HG03135 (cell line): ENCODE measurements around the gene ERC2.

Source experiments
- ATAC-seq: cut with Tn5 transposase; IDR thresholded peaks from one replicate; pipeline ENCODE4 v1.9.1; 2021; ENCODE audit warnings: mild to moderate bottlenecking, moderate library complexity; ENCODE audit not compliant: unreplicated experiment

Gene ERC2

GRCh38 chr3:55897573-55898224 is 570.6 kb downstream of the ERC2 start:
- ATAC-seq: no peak

DNA sequence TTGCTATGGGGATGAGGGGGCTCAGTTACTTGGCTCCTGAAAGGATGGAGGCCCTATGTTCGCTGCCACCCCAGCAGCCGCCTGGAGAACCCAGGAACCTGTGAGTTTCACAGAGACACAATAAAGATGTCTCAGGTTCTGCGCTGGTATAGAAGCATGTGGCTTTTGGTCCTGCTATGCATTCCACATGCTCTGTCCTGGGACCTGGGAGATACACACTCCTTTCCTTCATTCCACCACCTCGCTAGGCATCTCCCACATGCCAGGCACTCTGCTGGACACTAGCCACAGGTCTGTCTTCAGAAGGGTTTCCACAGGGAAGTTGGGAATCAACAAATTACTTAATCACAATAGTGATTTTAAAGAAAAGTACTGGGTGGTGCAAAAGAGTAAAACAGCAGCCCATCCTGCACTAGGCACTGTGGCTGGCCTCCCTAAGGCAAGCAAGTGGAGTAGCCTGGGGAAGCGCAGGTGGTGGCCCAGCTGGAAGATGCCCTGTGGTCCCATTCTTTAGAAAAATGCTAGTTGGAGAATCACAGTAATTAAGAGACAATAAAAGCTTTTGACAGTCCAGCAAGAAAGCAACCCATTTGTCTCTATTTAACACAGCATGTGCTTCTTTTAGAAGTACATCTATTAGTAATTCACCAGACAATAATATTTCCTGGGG is 572.2 kb downstream of the ERC2 start:
- no peak for ATAC-seq

DNA sequence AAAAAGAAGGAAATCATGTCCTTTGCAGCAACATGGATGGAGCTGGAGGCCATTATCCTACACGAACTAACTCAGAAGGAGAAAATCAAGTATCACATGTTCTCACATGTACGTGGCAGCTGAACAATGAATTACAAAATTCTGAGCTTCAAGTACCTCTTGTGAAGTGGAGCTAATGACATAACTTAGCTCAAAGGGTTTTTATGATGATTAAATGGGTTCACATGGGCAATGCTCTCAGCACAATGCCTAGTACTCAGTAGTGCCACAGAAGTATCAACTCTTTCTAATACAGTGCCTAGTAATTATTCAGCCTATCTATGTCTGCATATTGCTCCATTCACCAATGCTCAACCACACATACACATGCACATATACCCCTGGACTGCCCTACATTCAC is 573.7 kb downstream of the ERC2 start:
- no peak for ATAC-seq

DNA sequence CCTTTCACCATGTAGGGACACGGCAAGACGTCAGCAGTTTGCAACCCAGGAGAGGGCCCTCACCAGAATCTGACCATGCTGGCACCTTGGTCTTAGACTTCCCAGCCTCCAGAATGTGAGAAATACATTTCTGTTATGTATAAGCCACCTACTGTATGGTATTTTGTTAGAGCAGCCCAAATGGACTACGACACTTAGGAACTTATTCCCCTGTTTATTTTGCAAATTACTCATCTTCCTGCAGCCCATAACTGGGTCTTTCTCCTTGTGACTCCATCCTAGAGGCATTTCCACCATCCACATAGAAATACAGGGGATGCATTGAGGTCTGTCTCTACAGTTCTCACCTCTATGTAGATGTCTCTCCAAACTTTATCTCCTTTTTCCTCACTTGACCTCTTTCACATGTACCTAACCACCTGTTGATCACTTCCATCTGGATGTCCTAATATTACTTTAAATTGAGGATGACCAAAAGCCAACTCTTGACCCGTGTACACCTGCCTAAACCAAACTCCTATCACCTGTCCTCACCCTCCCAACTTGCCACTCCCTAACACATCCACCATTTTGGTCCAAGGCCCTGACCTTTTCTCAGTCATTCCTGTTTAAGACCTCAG is 575.1 kb downstream of the ERC2 start:
- no peak for ATAC-seq

- no peak for ATAC-seq
These were observed 577.2 kb downstream of the ERC2 start for GRCh38 chr3:55891106-55891505.

GRCh38 chr3:55888282-55888885 is 579.9 kb downstream of the ERC2 start:
- ATAC-seq: no peak

GRCh38 chr3:55885721-55886120 is 582.5 kb downstream of the ERC2 start:
- ATAC-seq: no peak

GRCh38 chr3:55884491-55885285 is 583.6 kb downstream of the ERC2 start:
- ATAC-seq: no peak

- no peak for ATAC-seq
These were observed 584.2 kb downstream of the ERC2 start for GRCh38 chr3:55884066-55884465.

DNA sequence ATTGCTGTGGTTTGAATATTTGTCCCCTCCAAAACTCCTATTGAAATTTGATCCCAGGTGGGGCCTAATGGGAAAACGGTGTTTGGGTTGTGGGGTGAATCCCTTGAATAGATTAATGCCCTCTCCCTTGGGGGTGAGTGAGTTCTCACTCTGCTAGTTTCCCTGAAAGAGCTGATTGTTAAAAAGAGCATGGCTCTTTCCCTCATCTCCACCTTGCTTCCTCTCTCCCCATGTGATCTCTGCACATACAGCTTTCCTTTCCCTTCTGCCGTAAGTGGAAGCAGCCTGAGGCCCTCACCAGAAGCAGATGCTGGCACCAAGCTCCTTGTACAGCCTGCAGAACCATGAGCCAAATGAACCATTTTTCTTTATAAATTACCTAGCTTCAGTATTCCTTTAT is 586.3 kb downstream of the ERC2 start:
- ATAC-seq: no peak

DNA sequence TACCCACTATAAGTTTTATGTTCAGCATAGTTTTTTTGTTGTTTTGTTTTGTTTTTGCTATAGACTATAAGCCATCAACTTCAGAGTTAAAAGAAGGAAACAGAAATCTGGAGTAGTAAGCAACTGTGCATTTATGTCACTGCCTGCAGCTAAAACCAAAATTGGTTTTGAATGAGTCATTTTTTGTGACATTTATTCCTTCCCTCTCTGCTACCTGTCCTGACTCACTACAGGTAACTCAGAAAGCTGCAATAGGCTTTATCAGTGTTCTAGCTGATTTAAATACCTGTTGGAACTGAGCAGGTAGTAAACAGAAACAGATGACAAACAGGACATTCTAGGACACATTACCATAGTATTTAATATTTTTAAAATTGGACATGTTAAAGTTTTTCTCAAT is 587.9 kb downstream of the ERC2 start:
- ATAC-seq: no peak

DNA sequence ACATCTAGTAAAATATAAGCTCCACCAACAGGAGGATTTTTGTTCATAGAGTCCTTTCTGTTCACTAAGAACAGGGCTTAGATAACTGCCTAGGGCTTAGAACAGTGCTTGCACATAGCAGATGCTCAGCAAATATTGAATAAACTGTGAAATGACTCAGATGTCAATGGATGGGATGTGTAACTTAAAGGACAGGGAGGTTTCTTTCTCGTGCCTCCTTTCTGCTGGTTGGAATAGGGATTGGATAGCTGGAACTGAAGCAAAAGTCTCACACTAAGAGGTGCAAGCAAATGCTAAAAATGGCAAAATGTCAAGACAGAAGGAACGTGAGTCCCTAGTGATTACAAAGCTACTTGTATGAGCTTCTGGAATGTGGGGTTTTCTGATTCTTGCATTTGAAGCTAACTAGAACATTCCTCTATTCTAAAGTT is 588.4 kb downstream of the ERC2 start:
- ATAC-seq: no peak

DNA sequence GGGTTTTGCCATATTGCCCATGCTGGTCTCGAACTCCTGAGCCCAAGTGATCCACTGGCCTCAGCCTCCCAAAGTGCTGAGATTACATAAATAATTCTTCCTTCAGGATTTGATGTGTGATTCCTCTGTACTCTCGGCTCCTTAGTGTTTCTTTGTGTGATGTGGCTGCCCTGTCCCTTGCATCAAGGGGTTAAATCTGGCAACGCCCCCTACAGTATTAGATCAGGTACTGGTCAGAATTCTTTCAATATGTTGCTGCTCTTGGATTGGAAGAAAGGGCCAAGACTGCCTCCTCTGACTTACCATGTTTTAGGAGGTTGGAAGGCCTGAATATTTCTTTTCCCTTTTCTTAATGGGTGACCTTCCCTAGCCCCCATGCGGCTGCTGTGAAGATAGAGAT is 590.6 kb downstream of the ERC2 start:
- ATAC-seq: no peak

GRCh38 chr3:55876560-55876959 is 591.7 kb downstream of the ERC2 start:
- ATAC-seq: no peak

DNA sequence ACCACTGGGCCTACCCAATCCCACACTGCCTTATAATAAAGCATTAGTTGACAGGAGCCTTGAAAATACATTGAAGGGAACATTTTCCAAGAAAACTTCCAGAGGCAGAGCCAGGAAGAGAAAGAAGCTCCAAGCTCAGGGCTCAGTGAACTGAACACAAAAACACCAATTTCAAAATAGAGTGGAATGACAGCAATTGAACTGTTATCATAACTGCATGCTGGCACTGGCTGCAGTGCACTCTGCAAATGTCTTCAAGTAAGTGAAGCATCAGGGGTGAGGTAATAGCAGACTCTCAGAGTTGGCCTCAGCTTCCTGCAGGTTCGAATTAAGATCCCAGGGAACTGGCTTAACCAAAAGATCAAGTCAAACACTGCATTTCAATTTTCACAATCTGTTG is 593.2 kb downstream of the ERC2 start:
- no peak for ATAC-seq

GRCh38 chr3:55873523-55874254 is 594.6 kb downstream of the ERC2 start:
- ATAC-seq: no peak

- no peak for ATAC-seq
These were observed 597.7 kb downstream of the ERC2 start for GRCh38 chr3:55870594-55870993.

DNA sequence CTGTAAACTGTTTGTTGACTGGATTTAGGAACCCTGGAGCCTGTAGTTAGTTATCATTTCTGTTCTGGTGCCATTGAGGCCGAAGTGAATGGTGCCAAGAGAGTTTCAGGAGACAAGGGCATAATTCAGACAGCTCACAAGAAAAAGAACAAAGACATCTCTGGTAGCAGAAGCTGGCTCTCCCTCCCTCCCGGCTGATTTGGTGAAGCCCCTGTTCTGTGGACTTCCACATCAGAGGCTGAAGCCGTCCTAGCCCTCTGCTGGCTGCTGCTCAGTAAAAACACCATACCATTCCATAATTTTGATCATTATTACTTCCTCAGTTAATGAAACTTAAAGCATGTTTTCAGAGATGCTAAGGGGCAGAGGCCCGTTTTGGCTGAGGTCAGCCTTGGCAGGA is 599.9 kb downstream of the ERC2 start:
- no peak for ATAC-seq

- no peak for ATAC-seq
These were observed 605.2 kb downstream of the ERC2 start for GRCh38 chr3:55863028-55863427.

DNA sequence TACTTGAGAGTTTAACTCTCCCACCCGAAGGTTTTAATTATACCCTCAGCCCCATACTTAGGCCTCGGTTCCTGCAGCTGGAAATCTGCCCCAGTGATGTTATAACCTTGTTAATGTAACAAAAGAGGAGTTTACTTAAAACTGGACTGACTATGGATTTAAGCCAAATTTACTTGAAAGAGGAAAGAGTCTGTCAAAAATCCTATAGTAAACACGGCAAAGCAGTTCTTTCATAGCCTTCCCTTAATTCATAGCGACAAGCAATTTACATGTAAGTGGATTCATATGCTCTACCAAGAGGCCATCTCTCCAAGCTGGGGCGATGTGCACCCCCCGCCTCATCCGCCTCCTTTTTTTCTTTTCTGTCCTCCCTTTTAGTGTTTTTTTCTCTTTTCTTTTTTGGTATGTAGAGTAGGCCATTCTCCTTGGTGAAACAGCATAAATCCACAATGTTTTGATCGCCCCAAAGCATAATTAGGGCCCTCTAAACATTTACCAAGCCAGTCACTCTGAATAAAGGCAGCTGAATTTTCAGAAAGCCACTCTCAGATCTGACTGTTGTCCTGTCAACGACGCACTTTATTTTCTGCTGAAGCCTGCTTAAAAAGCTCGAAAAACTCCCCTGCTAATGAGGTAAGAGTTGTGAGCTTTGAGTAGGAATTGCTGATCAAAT is 608.1 kb downstream of the ERC2 start:
- ATAC-seq: no peak
